ENCODE measurements around the gene CRYBB1.

- TF ChIP-seq CTCF (IDR thresholded peaks at IDR 0.05) (no peak), POLR2A (IDR thresholded peaks at IDR 0.05) (no peak)
Measured at GRCh38 chr22:26631282-26631681, 13.5 kb upstream of the CRYBB1 start.
